Uterus (tissue), 4 donors: Measurements from ENCODE around the gene LIMCH1. TPM values are rescaled to one million over a fixed set of nuclear protein-coding genes. Genes with fewer than 3 reads are reported as not detected.

Experiments used
- DNase-seq, 2 donors: peaks; one replicate each; pipeline ENCODE4 v3.0.0-alpha.2; 2019 to 2020
- H3K27ac ChIP-seq, 2 donors: fragments of 200-600 bp; sonication (generic); 1 replicate in 1 of 2; 2 replicates in 1 of 2; pipeline ENCODE4 v1.5.1; 2016 to 2018
- H3K27me3 ChIP-seq, 2 donors: fragments of 200-600 bp; sonication (generic); one replicate each; pipeline ENCODE4 v1.5.1; 2018 to 2019; ENCODE audit warnings: control low read depth in 1 of 2
- H3K36me3 ChIP-seq, 2 donors: fragments of 200-600 bp; sonication (generic); one replicate each; pipeline ENCODE4 v1.5.1; 2019; ENCODE audit warnings: control low read depth in 1 of 2
- H3K4me1 ChIP-seq, 2 donors: fragments of 200-600 bp; sonication (generic); one replicate each; pipeline ENCODE4 v1.5.1; 2018 to 2019; ENCODE audit warnings: control low read depth in 1 of 2
- H3K4me3 ChIP-seq, 2 donors: fragments of 200-600 bp; sonication (generic); 1 replicate in 1 of 2; 2 replicates in 1 of 2; pipeline ENCODE4 v1.5.1; 2018 to 2019; ENCODE audit warnings: mild to moderate bottlenecking in 1 of 2
- H3K9me3 ChIP-seq, 2 donors: fragments of 200-600 bp; sonication (generic); one replicate each; pipeline ENCODE4 v1.5.1; 2019; ENCODE audit warnings: control low read depth in 1 of 2
- POLR2A ChIP-seq, 2 donors: fragments of 450-650 bp; IDR thresholded peaks; one replicate each; pipeline ENCODE4 v1.6.1; 2016; ENCODE audit warnings: antibody characterized with exemption in 2 of 2, mild to moderate bottlenecking in 1 of 2, moderate library complexity in 1 of 2
- intact Hi-C: fragments of 100-400 bp; cut with DNase I; formaldehyde crosslinking; loops from one replicate; pipeline ENCODE4 v1.15.1; 2023; ENCODE audit warnings: low total_unique reads
- total RNA-seq, 4 donors: library from RNA; depleted of rRNA in 3 of 4; stranded (reverse); fragments of >200 nt in 3 of 4; gene quantifications; one replicate each; pipeline versions ENCODE4 v1.1.0 to v1.2.4, GENCODE V29; 2014 to 2023
- TF ChIP-seq, protein P1 (sequence below), 4 experiments: fragments of 200-600 bp in 2 of 4; fragments of 450-650 bp in 2 of 4; sonication (generic) in 2 of 4; IDR thresholded peaks; one replicate each; pipeline ENCODE4 v1.5.1; 2016 to 2019; ENCODE audit warnings: antibody characterized with exemption in 4 of 4, mild to moderate bottlenecking in 2 of 4, moderate library complexity in 1 of 4
- donor health status: DM: yes; HTN: yes; CAD: no.

The LIMCH1 gene
- total RNA-seq, 4 donors from 2014 or later = 12.9 to 49.5 (median 28.2) TPM

DNA sequence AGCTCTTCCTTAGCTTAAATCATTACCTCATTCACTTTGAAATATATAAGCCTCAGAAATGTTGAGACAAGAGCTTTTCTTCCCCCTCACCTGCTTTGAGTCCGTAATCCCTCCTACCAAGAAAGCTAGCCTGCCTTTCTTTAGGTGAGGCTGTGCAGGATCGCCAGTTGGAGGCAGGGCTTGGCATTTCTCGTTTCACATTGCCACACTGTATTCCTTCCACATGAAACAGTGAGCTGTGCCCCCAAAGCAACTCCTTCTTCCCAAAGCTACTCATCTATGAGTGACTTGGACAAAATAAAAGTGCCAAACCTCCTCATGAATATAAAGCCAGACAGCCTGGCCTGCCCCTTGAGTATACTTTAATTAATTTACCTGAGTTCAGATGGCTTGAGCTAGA is 86.8 kb downstream of the LIMCH1 start:
- no peak overlapping the region for H3K4me3 ChIP-seq
- no peak overlapping the region for H3K27ac ChIP-seq
- H3K9me3 ChIP-seq = no peaks in the 10 kb centered on the region
- DNase-seq = no peak
- H3K27me3 ChIP-seq = no peaks in the 10 kb centered on the region
- TF ChIP-seq POLR2A (IDR thresholded peaks at IDR 0.05) = no peak
- TF ChIP-seq, protein P1, sequence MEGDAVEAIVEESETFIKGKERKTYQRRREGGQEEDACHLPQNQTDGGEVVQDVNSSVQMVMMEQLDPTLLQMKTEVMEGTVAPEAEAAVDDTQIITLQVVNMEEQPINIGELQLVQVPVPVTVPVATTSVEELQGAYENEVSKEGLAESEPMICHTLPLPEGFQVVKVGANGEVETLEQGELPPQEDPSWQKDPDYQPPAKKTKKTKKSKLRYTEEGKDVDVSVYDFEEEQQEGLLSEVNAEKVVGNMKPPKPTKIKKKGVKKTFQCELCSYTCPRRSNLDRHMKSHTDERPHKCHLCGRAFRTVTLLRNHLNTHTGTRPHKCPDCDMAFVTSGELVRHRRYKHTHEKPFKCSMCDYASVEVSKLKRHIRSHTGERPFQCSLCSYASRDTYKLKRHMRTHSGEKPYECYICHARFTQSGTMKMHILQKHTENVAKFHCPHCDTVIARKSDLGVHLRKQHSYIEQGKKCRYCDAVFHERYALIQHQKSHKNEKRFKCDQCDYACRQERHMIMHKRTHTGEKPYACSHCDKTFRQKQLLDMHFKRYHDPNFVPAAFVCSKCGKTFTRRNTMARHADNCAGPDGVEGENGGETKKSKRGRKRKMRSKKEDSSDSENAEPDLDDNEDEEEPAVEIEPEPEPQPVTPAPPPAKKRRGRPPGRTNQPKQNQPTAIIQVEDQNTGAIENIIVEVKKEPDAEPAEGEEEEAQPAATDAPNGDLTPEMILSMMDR (IDR thresholded peaks at IDR 0.05) = no peak
- no peaks in the 10 kb centered on the region for H3K4me1 ChIP-seq
- H3K36me3 ChIP-seq = no peaks in the 10 kb centered on the region
- intact Hi-C loops = no loop called here

DNA sequence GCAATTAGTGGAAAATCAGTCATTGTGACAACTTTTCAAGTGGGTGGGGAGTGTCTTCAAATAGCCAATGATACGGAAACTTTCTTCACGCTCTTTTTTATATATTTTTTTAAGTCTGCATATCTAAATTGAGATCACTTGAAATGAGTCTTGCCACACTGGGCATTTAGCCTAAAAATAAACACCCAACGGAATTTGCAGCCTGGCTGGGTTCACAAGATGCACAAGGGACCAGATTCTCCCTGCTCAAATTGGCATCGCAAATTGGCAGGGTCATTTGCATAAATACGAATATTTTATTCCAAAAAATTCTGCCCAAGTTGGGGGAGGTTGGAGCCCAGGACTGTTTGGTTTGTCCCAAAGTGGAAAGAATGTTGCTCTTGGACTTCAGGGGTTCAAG is 87.6 kb downstream of the LIMCH1 start:
- no peak for DNase-seq
- Histone ChIP-seq H3K4me3 (no peak overlapping the region), H3K36me3 (no peaks in the 10 kb centered on the region), H3K4me1 (no peaks in the 10 kb centered on the region), H3K27me3 (no peaks in the 10 kb centered on the region), H3K9me3 (no peaks in the 10 kb centered on the region), H3K27ac (no peak overlapping the region)
- intact Hi-C loops = no loop called here
- TF ChIP-seq POLR2A (IDR thresholded peaks at IDR 0.05) = no peak
- TF ChIP-seq, protein P1 (IDR thresholded peaks at IDR 0.05) = no peak

DNA sequence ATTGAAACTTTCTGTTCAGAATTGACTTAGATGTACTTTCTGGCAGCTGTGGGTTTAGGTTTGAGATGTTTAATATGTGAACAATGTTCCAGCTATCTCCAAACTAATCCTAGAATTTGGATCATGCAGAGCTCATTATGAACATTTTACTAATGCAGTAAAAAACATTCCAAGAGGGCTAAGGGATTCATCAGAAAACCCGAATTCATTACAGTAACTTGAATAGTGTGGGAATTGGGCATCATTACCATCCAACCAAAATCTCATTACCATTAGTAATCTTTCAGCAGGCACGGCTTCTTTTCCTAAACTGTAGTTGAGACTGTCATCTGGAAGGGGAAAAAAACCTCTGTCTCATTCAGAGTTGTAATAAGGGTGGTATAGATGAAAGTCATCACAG is 91.0 kb downstream of the LIMCH1 start:
- TF ChIP-seq, protein P1 (IDR thresholded peaks at IDR 0.05) = no peak
- TF ChIP-seq POLR2A (IDR thresholded peaks at IDR 0.05) = no peak
- Histone ChIP-seq H3K36me3 (no peaks in the 10 kb centered on the region), H3K9me3 (no peaks in the 10 kb centered on the region), H3K4me1 (no peaks in the 10 kb centered on the region), H3K27me3 (no peaks in the 10 kb centered on the region), H3K4me3 (no peak overlapping the region), H3K27ac (no peak overlapping the region)
- intact Hi-C loops = no loop called here
- no peak for DNase-seq

DNA sequence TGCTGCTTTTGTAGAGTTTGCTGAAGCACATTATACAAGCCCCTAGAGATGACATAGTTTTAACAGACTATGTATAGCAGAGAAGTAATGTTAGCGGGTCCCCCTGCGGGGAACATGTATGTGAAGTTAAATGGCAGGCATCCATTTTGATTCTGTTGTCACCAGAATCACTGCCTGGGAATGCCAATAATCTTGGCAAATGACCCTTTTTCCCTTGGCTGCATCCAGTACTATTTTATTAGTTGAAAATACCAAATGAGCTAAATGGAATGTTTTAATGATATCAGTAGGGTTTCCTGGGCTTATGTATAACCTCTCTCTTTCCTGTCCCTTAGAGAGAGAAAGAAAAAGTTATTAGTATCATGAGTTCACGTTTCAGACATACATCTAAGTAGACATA is 93.6 kb downstream of the LIMCH1 start:
- Histone ChIP-seq H3K27ac (no peak overlapping the region), H3K9me3 (no peaks in the 10 kb centered on the region), H3K36me3 (no peaks in the 10 kb centered on the region), H3K27me3 (no peaks in the 10 kb centered on the region), H3K4me1 (no peaks in the 10 kb centered on the region), H3K4me3 (no peak overlapping the region)
- intact Hi-C loops = no loop called here
- TF ChIP-seq POLR2A (IDR thresholded peaks at IDR 0.05) = no peak
- TF ChIP-seq, protein P1 (IDR thresholded peaks at IDR 0.05) = no peak
- no peak for DNase-seq

DNA sequence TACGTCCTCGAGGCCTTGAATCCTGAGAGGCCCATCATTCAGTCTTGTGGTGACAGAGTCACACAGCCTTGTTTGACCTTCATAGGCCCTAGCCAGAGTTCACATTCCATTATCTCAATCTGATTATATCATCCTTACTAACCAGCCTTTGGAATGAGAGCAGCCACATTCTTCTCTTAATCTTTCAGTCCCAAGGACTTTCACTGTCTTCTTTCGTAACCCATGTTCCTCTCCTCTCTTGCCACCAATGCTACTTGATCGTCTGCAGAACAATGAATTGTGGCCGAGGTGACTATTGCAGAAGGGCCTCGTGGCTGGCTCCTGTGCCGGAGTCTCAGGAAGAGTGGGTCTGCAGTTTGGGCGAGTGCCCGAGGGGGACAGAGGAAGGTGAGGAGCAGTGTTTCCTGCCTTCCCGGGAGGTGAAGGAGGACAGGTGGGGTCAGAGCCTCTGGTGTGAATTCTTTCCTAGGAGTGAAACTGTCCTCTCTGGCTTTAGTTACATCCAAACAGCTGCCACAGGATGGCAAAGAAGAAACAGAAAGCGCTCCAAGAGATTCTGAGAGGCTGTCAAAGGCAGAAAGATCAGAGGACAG is 94.6 kb downstream of the LIMCH1 start:
- intact Hi-C loops = no loop called here
- H3K4me3 ChIP-seq = no peak overlapping the region
- no peak for DNase-seq
- H3K36me3 ChIP-seq = no peaks in the 10 kb centered on the region
- H3K4me1 ChIP-seq = no peaks in the 10 kb centered on the region
- TF ChIP-seq POLR2A (IDR thresholded peaks at IDR 0.05) = no peak
- TF ChIP-seq, protein P1 (IDR thresholded peaks at IDR 0.05) = no peak
- H3K9me3 ChIP-seq = no peaks in the 10 kb centered on the region
- no peak overlapping the region for H3K27ac ChIP-seq
- no peaks in the 10 kb centered on the region for H3K27me3 ChIP-seq
